Testis (tissue), 3 donors: Measurements from ENCODE around the gene TAAR5. TPM values are rescaled to one million over a fixed set of nuclear protein-coding genes. Genes with fewer than 3 reads are reported as not detected.

ENCODE experiments used
- DNase-seq: peaks from one replicate; pipeline ENCODE4 v3.0.0-alpha.2; 2019
- H3K27ac ChIP-seq, 2 donors: fragments of 200-600 bp; sonication (generic); one replicate each; pipeline ENCODE4 v1.5.1; 2019
- H3K27me3 ChIP-seq: fragments of 200-600 bp; sonication (generic); one replicate; pipeline ENCODE4 v1.5.1; 2019
- H3K36me3 ChIP-seq: fragments of 200-600 bp; sonication (generic); one replicate; pipeline ENCODE4 v1.5.1; 2017; ENCODE audit warnings: low read depth; ENCODE audit errors: missing control alignments
- H3K4me1 ChIP-seq: fragments of 200-600 bp; sonication (generic); one replicate; pipeline ENCODE4 v1.5.1; 2019
- H3K4me3 ChIP-seq, 2 donors: fragments of 200-600 bp; sonication (generic); one replicate each; pipeline ENCODE4 v1.5.1; 2017 to 2019
- H3K9me3 ChIP-seq: fragments of 200-600 bp; sonication (generic); one replicate; pipeline ENCODE4 v1.5.1; 2017
- CTCF ChIP-seq, 3 experiments: fragments of 450-650 bp in 2 of 3; fragments of 200-600 bp in 1 of 3; sonication (generic) in 1 of 3; IDR thresholded peaks; one replicate each; pipeline ENCODE4 v1.5.1; 2016 to 2019; ENCODE audit warnings: antibody characterized with exemption in 3 of 3, mild to moderate bottlenecking in 2 of 3, moderate library complexity in 1 of 3
- POLR2A ChIP-seq: fragments of 450-650 bp; IDR thresholded peaks from one replicate; pipeline ENCODE4 v1.6.1; 2017; ENCODE audit warnings: antibody characterized with exemption, mild to moderate bottlenecking, moderate library complexity
- WGBS, 2 donors: methylation state at CpG; one replicate each; pipeline ENCODE4 v1.1.5; 2018; 5-methylcytosine and 5-hydroxymethylcytosine counted together
- intact Hi-C: fragments of 100-400 bp; cut with DNase I; formaldehyde crosslinking; loops from one replicate; pipeline ENCODE4 v1.15.1; 2023; ENCODE audit warnings: low total_unique reads
- polyA plus RNA-seq: library from polyadenylated mRNA; stranded (reverse); fragments of 350-450 nt; fragmentation: Illumina TruSeq; extraction: RNeasy Lipid Tissue Mini Kit (QIAGEN cat#74804); gene quantifications from one replicate; pipeline ENCODE4 v1.2.3, GENCODE V29; 2014; ENCODE audit warnings: low read depth, low replicate concordance; ENCODE audit not compliant: insufficient read depth
- small RNA-seq, 2 donors: library from RNA; depleted of rRNA; stranded (forward); fragments of <200 nt; gene quantifications; one replicate each; pipeline ENCODE3, GENCODE V24; 2016
- total RNA-seq, 2 donors: library from RNA; depleted of rRNA; stranded (reverse); fragments of >200 nt; gene quantifications; one replicate each; pipeline ENCODE4 v1.2.3, GENCODE V29; 2016

Gene TAAR5
- total and polyA plus RNA-seq, 3 donors from 2014 or later: not detected

- intact Hi-C loops: no loop called here
- WGBS, 2 donors: 82 to 90% methylated on average over 4 of the region's 4 CpGs
- no peak for DNase-seq
- no peaks in the 10 kb centered on the region for H3K27me3 ChIP-seq
- TF ChIP-seq POLR2A (no peak), CTCF (IDR thresholded peaks at IDR 0.05) (no peak)
- H3K4me3 ChIP-seq: no peak overlapping the region
- H3K36me3 ChIP-seq: no peaks in the 10 kb centered on the region
- no peaks in the 10 kb centered on the region for H3K9me3 ChIP-seq
- no peaks in the 10 kb centered on the region for H3K4me1 ChIP-seq
- no peak overlapping the region for H3K27ac ChIP-seq
These were observed 40.6 kb downstream of the TAAR5 start for GRCh38 chr6:132548746-132549463.

- Histone ChIP-seq H3K9me3 (no peaks in the 10 kb centered on the region), H3K36me3 (no peaks in the 10 kb centered on the region), H3K4me1 (no peaks in the 10 kb centered on the region), H3K27ac (no peak overlapping the region), H3K4me3 (no peak overlapping the region), H3K27me3 (no peaks in the 10 kb centered on the region)
- no peak for DNase-seq
- intact Hi-C loops: no loop called here
- TF ChIP-seq CTCF (IDR thresholded peaks at IDR 0.05) (no peak), POLR2A (no peak)
These were observed 44.7 kb downstream of the TAAR5 start for GRCh38 chr6:132544826-132545225.

Small RNA genes lying within 50 kb of the gene (small RNA-seq; reads per million reads assigned to genes)
- 0 reads per million in 2 donors for gene TAAR7P

Other genes starting within 250 kb of the TAAR5 start
- gene MOXD1, start 188.3 kb downstream of the TAAR5 start, total RNA-seq: 1 to 10 TPM; 3.1 to 7.4 TPM
- gene MOXD1, start 188.3 kb downstream of the TAAR5 start, polyA plus RNA-seq: 8.6 TPM
- 10 to 100 TPM; 12.7 to 18.8 TPM for gene STX7, start 76.6 kb downstream of the TAAR5 start, total RNA-seq
- 16.2 TPM for gene STX7, start 76.6 kb downstream of the TAAR5 start, polyA plus RNA-seq
- under 1 TPM in 1 of 2 donors, not detected in 1; 0.39 TPM for gene TAAR9, start 51.5 kb downstream of the TAAR5 start, total RNA-seq
- not detected for gene TAAR9, start 51.5 kb downstream of the TAAR5 start, polyA plus RNA-seq
- gene TAAR8, start 37.1 kb downstream of the TAAR5 start, total RNA-seq: not detected
- gene TAAR8, start 37.1 kb downstream of the TAAR5 start, polyA plus RNA-seq: not detected
- not detected for gene TAAR6, start 19.4 kb downstream of the TAAR5 start, total RNA-seq
- not detected for gene TAAR6, start 19.4 kb downstream of the TAAR5 start, polyA plus RNA-seq
- not detected for gene TAAR2, start 34.5 kb upstream of the TAAR5 start, total RNA-seq
- not detected for gene TAAR2, start 34.5 kb upstream of the TAAR5 start, polyA plus RNA-seq
- not detected for gene TAAR1, start 69.4 kb upstream of the TAAR5 start, total RNA-seq
- not detected for gene TAAR1, start 69.4 kb upstream of the TAAR5 start, polyA plus RNA-seq
- gene VNN1, start 124.3 kb upstream of the TAAR5 start, total RNA-seq: under 1 TPM; 0.16 to 0.37 TPM
- gene VNN1, start 124.3 kb upstream of the TAAR5 start, polyA plus RNA-seq: 0.54 TPM
- under 1 TPM; 0.31 to 0.47 TPM for gene VNN2, start 168.2 kb upstream of the TAAR5 start, total RNA-seq
- gene VNN2, start 168.2 kb upstream of the TAAR5 start, polyA plus RNA-seq: 2.0 TPM
- 1 to 10 TPM; 2.4 to 3.6 TPM for gene SLC18B1, start 208.9 kb upstream of the TAAR5 start, total RNA-seq
- gene SLC18B1, start 208.9 kb upstream of the TAAR5 start, polyA plus RNA-seq: 7.5 TPM
- 1,000 to 10,000 TPM in 1 of 2 donors, 100 to 1,000 TPM in 1; 451 to 1,185 TPM for gene RPS12, start 224.8 kb upstream of the TAAR5 start, total RNA-seq
- gene RPS12, start 224.8 kb upstream of the TAAR5 start, polyA plus RNA-seq: 1,417 TPM